Mucosa of descending colon (tissue), 3 donors: ENCODE results near the gene TAS2R13. TPM values are rescaled to one million over a fixed set of nuclear protein-coding genes. Genes with fewer than 3 reads are reported as not detected.

Experiments used
- ATAC-seq: fragments of 200-7000 bp; cut with Tn5 transposase; one replicate; pipeline ENCODE4 v1.9.1; 2020; ENCODE audit warnings: mild to moderate bottlenecking, moderate library complexity
- DNase-seq, 3 donors: peaks; one replicate each; pipeline ENCODE4 v3.0.0-alpha.2; 2020
- H3K36me3 ChIP-seq: fragments of 200-600 bp; one replicate; pipeline ENCODE4 v1.8.0; 2021; ENCODE audit warnings: low read depth, mild to moderate bottlenecking
- H3K4me1 ChIP-seq: fragments of 200-600 bp; one replicate; pipeline ENCODE4 v1.8.0; 2021; ENCODE audit warnings: low read depth, mild to moderate bottlenecking
- H3K4me3 ChIP-seq: fragments of 200-600 bp; one replicate; pipeline ENCODE4 v1.8.0; 2021; ENCODE audit warnings: mild to moderate bottlenecking
- H3K9me3 ChIP-seq: fragments of 200-600 bp; one replicate; pipeline ENCODE4 v1.8.0; 2021; ENCODE audit warnings: mild to moderate bottlenecking
- intact Hi-C, 2 donors: fragments of 100-400 bp; cut with DNase I in 1 of 2; cut with micrococcal nuclease in 1 of 2; formaldehyde crosslinking; loops; one replicate each; pipeline versions ENCODE4 v1.11.0 to v1.11.1; 2022; cut with DNase I, micrococcal nuclease
- long read RNA-seq, 2 donors: library from polyadenylated mRNA; unstranded; transcript quantifications; one replicate each; pipeline ENCODE4 v2.0.0, GENCODE V29; 2019 to 2021
- total RNA-seq, 3 donors: library from RNA; stranded (reverse); fragmentation: NEBNext Ultra II Directional in 2 of 3; extraction: Animal tissue kit (Norgen Biotek cat#: 25700) in 2 of 3; gene quantifications; one replicate each; pipeline versions ENCODE4 v1.2.1 to v1.2.4, GENCODE V29; 2021 to 2023
- TF ChIP-seq, protein P1 (sequence below): fragments of 200-600 bp; IDR thresholded peaks from one replicate; pipeline ENCODE4 v1.8.0; 2022; ENCODE audit warnings: antibody characterized with exemption, mild to moderate bottlenecking
- donor health status: DM: no; HTN: no; CAD: no; lungs with moderate emphysema.
- donor health status: DM: no; HTN: no; CAD: no.
- donor health status: DM: no; HTN: yes; CAD: no.

The TAS2R13 gene, protein sequence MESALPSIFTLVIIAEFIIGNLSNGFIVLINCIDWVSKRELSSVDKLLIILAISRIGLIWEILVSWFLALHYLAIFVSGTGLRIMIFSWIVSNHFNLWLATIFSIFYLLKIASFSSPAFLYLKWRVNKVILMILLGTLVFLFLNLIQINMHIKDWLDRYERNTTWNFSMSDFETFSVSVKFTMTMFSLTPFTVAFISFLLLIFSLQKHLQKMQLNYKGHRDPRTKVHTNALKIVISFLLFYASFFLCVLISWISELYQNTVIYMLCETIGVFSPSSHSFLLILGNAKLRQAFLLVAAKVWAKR
- 1 to 10 TPM; 1.1 to 3.2 (median 1.3) TPM for total RNA-seq
- long read RNA-seq, donor 1: 0 reads
- long read RNA-seq, donor 2: 0 reads

DNA sequence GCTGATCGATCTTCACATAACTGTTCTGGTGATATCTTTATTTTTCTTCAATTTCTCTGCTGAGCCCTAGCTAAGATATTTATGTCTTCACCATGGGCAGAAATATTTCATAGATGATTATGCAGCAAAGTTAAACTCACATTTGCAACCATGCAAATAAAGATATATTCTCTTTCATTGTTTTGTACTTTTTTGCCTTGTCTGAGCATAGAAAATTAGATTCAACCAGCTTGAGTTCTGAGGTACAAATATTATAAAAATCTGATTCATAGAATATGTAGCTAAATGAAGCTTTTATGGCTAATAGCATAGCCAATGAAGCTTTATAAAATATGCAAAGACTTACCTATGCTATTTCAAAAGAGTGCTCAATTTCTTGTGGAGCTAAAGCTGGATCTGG, at the start of gene TAS2R13:
Gene TAS2R13, minus strand, starts transcription at position 101 of the 400 bp plus-strand sequence. CDS start 264 bp downstream, outside the sequence.
- intact Hi-C loops: no loop called here
- H3K9me3 ChIP-seq: peaks cover 8% of the 10 kb centered on the region
- no peaks in the 10 kb centered on the region for H3K4me1 ChIP-seq
- no peak within 1 kb of the TSS for H3K4me3 ChIP-seq
- TF ChIP-seq, protein P1, sequence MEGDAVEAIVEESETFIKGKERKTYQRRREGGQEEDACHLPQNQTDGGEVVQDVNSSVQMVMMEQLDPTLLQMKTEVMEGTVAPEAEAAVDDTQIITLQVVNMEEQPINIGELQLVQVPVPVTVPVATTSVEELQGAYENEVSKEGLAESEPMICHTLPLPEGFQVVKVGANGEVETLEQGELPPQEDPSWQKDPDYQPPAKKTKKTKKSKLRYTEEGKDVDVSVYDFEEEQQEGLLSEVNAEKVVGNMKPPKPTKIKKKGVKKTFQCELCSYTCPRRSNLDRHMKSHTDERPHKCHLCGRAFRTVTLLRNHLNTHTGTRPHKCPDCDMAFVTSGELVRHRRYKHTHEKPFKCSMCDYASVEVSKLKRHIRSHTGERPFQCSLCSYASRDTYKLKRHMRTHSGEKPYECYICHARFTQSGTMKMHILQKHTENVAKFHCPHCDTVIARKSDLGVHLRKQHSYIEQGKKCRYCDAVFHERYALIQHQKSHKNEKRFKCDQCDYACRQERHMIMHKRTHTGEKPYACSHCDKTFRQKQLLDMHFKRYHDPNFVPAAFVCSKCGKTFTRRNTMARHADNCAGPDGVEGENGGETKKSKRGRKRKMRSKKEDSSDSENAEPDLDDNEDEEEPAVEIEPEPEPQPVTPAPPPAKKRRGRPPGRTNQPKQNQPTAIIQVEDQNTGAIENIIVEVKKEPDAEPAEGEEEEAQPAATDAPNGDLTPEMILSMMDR: no peak
- no peaks in the 10 kb centered on the region for H3K36me3 ChIP-seq
- ATAC-seq: no peak
- DNase-seq: no peak

DNA sequence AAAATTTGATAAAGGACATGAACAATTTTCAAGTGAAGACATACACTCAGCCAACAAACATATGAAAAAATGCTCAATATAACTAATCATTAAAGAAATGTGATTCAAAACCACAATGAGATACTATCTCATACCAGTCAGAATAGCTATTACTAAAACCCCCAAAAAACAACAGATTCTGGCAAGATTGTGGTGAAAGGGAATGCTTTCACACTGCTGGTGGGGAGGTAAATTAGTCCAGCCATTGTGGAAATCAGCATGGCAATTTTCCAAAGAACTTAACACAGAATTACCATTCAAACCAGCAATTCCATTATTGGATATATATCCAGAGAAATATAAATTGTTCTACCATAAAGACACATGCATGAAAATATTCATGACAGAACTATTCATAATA, 48.4 kb upstream of the TAS2R13 start:
- Histone ChIP-seq H3K36me3 (no peaks in the 10 kb centered on the region), H3K4me1 (no peaks in the 10 kb centered on the region), H3K9me3 (no peaks in the 10 kb centered on the region), H3K4me3 (no peak overlapping the region)
- TF ChIP-seq, protein P1: no peak
- ATAC-seq (no peak), DNase-seq (no peak)
- intact Hi-C loops: no loop called here

DNA sequence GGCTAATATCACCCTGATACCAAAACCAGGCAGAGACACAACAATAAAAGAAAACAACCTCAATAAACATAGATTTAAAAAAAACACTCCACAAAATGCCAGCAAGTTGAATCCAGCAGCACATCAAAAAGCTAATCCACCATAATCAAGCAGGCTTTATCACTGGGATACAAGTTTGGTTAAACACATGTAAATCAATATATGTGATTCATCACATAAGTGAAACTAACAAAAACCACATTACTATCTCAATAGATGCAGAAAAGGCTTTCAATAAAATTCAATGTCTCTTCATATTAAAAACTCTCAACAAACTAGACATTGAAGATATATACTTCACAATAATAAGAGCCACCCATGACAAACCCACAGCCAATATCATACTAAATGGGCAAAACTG, 46.7 kb upstream of the TAS2R13 start:
- Histone ChIP-seq H3K4me3 (no peak overlapping the region), H3K4me1 (no peaks in the 10 kb centered on the region), H3K36me3 (no peaks in the 10 kb centered on the region), H3K9me3 (no peaks in the 10 kb centered on the region)
- TF ChIP-seq, protein P1: no peak
- DNase-seq (no peak), ATAC-seq (no peak)
- intact Hi-C loops: no loop called here

DNA sequence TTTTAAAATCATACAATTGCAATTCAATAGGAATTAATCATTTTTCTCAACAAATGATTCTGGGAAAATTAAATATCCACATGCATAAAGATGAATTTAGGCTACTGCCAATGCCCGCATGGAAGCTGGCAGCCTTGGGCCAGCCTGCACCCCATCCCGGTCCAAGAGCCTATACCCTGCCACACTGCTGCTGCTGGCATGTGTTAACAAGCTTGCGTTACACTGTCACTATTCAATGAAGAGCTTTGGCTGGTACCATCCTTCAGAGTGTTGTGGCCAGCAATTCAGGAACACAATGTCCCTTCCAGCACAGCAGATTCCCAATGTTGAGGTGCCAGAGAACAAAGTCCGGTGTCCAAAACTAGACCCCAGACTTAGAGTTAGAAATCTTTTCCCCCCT, 43.3 kb upstream of the TAS2R13 start:
- DNase-seq (no peak), ATAC-seq (no peak)
- Histone ChIP-seq H3K4me3 (no peak overlapping the region), H3K9me3 (peaks cover 2% of the 10 kb centered on the region), H3K36me3 (no peaks in the 10 kb centered on the region), H3K4me1 (no peaks in the 10 kb centered on the region)
- TF ChIP-seq, protein P1: no peak
- intact Hi-C loops: no loop called here

DNA sequence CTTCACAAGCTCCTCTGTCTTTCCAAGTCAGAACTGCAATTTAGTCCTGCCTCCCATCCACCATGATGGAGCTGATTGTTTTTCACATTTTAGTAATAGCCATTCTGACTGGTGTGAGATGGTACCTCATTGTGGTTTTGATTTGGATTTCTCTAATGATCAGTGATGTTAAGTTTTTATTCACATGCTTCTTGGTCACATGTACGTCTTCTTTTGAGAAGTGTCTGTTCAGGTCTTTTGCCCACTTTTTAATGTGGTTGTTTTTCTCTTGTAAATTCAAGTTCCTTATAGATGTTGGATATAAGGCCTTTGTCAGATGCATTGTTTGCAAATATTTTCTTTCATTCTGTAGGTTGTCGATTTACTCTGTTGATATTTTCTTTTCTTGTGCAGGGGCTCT, 33.8 kb upstream of the TAS2R13 start:
- Histone ChIP-seq H3K36me3 (no peaks in the 10 kb centered on the region), H3K9me3 (peaks cover 5% of the 10 kb centered on the region), H3K4me1 (no peaks in the 10 kb centered on the region), H3K4me3 (no peak overlapping the region)
- TF ChIP-seq, protein P1: no peak
- intact Hi-C loops: no loop called here
- DNase-seq (no peak), ATAC-seq (no peak)
